SIG-M5 (cell line): ENCODE measurements around the gene BBS7.
A peak's percentile ranks its signal among the peaks of the same experiment; 100 is the strongest.

Source experiments
- DNase-seq: peaks from one replicate; lab custom pipeline; 2025; lab: John Stamatoyannopoulos, UW

BBS7 gene

GRCh38 chr4:121827853-121828252 is 42.4 kb downstream of the BBS7 start:
- DNase-seq, result no peak

- DNase-seq, result no peak
These were observed 45.3 kb downstream of the BBS7 start for GRCh38 chr4:121824950-121825349.

DNA sequence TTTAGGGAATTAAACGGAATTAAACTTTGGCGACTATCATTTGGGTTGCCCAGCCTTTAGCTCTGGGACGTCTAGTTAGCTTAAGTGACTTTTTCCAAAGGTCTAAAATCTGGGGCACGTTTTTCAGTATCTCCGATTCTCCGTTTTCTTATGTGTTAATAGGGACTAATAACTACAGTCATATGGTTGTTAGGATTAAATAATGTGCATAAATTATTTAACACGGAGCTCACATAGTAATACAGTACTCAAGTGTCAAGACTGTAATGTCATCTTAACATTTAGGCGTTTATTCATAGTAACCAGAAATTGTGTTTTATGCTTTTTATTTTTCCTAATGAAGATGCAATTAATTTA is 46.1 kb downstream of the BBS7 start:
- DNase-seq, result no peak

- DNase-seq, result peak; percentile 84
These were observed 46.6 kb downstream of the BBS7 start, which contains the start of gene CCNA2 for GRCh38 chr4:121823505-121824170. TSS of gene CCNA2 (minus strand) at chr4:121823883. CDS start at chr4:121823628, 255 bp downstream.

GRCh38 chr4:121822796-121823504 is 47.3 kb downstream of the BBS7 start:
- DNase-seq, result no peak

GRCh38 chr4:121822047-121822446 is 48.2 kb downstream of the BBS7 start:
- DNase-seq, result no peak

DNA sequence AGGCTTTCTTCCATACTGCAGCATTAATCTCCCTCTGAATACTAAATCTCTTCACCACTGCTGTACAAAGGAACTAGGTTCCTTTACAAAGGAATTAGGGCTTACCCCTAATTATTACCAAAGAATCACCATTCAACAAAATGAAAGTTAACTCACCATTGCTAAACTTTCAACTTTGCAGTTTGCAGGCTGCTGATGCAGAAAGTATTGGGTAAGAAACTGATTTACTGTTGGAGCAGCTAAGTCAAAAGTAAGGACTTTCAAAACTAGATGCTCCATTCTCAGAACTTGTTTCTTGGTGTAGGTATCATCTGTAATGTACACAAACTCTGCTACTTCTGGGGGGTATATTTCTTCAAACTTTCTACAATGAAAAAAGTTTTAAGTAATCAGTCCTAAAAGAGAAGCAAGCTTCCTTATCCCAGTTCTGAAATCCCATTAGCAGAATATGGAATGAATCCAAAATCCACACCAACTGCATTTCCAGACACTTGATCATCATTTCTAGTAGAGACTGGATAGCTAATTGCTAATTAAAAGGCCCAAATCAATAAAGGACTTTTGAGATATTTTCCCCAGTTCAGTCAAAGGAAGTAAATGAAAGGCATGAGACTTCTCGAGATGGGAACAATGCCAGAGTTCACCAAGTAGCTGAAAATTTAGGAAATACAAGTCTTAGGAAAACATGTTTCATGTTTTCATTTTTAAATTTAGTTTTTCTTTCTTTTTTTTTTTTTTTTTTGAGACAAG is 50.9 kb downstream of the BBS7 start:
- no peak for DNase-seq

- DNase-seq, result no peak
These were observed 52.1 kb downstream of the BBS7 start for GRCh38 chr4:121818215-121818614.

- no peak for DNase-seq
These were observed 52.6 kb downstream of the BBS7 start for GRCh38 chr4:121817701-121818100.

DNA sequence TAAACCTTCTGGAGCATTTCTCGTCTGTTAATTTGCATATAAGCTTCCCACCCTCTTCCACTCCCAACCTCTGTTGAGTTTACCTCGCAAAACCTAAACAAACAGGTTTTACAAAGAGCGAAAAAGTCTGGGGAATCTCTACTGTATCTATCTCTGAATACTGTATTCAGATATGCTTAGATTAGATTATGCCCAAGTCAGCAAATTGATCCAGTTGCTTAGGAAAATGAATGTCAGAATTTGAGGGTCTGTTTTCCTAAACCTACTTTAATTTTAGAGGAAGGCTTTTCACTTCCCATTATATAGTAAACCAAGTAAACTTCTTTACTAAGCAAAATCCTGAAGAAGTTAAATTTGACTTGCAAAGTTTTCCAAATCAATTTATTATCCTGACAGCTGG is 53.3 kb downstream of the BBS7 start:
- DNase-seq, result no peak

DNA sequence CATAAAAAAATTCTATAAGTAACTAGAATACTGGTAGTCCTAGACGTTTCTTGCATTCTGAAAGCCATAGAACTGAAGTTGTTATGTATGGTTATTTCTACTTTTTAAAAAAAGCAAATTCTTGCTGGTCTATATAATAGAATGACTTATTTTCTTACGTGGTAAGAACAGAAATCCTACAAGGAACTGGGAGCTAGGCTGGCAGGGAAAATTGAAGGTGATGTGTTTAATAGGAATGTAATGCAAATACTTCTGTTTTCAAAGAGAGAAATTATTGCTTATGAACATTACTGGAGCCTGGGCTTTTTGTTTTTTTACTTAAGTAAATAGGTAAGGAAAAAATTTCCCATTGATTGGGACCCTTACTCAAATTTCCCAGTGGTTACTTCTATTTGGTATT is 55.5 kb downstream of the BBS7 start:
- no peak for DNase-seq

DNA sequence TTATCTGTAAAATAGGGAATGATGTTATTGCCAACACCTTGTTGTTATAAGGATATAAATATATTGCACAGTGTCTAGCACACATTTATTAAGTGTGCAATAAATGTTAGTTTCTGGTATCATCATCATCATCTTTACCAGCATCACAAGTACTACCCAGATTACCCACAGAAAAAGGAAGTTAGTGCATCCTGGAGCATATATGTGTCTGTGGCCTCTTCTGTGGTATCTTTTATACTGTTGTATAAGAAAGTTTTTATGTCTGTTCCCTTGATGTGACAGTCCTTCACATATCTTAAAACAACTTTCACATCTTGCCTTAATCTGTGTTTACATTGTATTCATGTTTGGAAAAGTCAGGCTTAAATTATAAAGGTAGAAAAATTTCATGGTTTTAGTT is 59.2 kb downstream of the BBS7 start:
- DNase-seq, result no peak

DNA sequence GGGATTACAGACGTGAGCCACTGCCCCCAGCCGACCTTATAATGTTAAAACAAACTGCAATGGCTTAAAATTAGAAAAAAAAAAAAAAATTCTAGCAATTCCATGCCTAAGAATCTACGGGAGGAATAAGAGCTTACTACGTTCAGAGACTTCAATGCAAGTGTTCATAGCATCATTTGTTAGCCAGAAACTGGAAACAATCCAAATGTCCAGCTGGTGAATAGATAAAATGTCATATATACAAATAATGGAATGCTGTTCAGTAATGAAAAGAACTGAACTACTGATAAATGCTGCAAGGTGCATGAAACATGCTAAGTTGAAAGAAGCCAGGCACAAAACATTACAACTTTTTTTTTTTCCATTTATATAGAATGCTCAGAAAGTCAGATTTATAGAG is 63.9 kb downstream of the BBS7 start:
- DNase-seq, result no peak

DNA sequence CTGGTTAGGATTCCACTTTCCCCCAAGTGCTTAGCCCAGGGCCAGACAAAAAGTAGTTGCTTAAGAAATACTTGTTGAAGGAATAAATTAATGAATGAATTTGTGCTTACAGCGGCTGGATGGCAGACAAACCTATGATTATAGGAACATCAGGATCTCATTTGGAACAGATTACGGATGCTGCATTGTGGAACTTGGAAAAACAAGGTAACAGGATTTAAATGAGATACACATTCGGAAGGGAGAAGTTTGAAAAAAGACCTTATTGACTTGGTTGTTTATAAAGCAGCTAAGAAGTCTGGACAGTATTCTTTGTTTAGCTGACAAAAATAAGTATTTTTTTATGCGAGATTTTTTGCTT is 68.6 kb downstream of the BBS7 start:
- DNase-seq, result no peak

GRCh38 chr4:121800961-121801714 is 69.1 kb downstream of the BBS7 start, which contains the start of gene EXOSC9:
TSS of gene EXOSC9 (plus strand) at chr4:121801323. CDS start at chr4:121801425, 102 bp downstream.
- DNase-seq, result peak; percentile 85

DNA sequence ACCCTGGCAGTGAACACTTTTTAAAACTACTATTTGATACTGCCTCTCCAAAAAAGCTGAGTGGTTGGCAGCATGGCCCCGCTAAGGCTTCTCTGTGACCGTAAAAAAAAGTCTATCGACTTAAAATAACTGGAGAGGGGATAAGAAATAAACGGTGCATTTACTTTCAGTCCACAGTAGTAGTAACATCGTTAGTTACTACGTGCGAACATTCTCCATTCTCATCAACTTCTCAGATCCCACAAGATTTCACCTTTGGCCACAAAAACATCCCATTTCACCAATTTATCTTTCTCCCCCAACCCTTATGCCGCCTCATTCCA is 69.7 kb downstream of the BBS7 start:
- no peak for DNase-seq

GRCh38 chr4:121799867-121800501 is 70.3 kb downstream of the BBS7 start:
- DNase-seq, result no peak

- DNase-seq, result no peak
These were observed 71.0 kb downstream of the BBS7 start for GRCh38 chr4:121799208-121799823.

- no peak for DNase-seq
These were observed 74.0 kb downstream of the BBS7 start for GRCh38 chr4:121796283-121796682.

DNA sequence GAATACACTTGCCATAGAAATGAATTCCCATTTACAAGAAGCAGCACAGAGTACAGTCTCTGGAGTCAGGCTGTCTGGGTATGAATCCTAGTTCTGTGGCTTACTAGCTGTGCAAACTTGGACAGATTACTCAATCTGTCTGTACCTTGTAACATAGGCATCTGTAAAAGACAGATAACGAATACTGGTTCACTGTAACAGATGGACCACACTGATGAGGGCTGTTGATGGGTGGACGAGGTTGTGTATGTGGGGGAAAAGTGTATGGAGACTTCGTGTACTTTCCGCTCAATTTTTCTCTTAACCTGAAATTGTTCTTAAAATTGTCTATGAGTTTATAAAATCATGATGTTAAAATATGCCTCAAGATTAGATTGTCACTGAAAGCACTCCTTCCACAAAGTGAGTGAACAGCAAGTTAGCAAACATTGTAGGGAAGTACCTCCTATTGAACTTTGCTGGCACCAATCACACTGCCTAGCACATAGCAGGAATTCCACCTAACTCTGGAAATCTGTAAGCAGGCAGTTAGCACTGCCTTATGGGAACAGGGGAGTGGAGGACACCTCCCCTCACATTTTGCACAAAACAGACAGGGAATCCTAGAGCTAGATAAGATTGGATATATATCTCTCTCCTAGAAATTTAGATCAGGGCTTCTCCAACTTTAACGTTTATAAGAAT is 75.6 kb downstream of the BBS7 start:
- DNase-seq, result no peak

GRCh38 chr4:121792966-121793365 is 77.3 kb downstream of the BBS7 start:
- DNase-seq, result no peak
